BE2C (cell line): ENCODE data around the gene PCSK5.

Experiments used
- DNase-seq: peaks from one replicate; pipeline ENCODE4 v3.0.0-alpha.2; 2020
- H3K27me3 ChIP-seq: fragments of 250-450 bp; sonication (Bioruptor Pico); 2 replicates; pipeline ENCODE4 v1.5.1; 2020; ENCODE audit warnings: mild to moderate bottlenecking
- H3K36me3 ChIP-seq: fragments of 250-450 bp; sonication (Bioruptor Pico); 2 replicates; pipeline ENCODE4 v1.5.1; 2020; ENCODE audit warnings: mild to moderate bottlenecking
- H3K4me1 ChIP-seq: fragments of 250-450 bp; sonication (Bioruptor Pico); 2 replicates; pipeline ENCODE4 v1.5.1; 2020
- H3K4me3 ChIP-seq: 2 replicates; pipeline ENCODE4 v1.5.1; 2011; ENCODE audit warnings: low read depth, low read length
- H3K9me3 ChIP-seq: fragments of 250-450 bp; sonication (Bioruptor Pico); 2 replicates; pipeline ENCODE4 v1.5.1; 2020
- TF ChIP-seq, protein P1 (sequence below): IDR thresholded peaks from 2 replicates; pipeline ENCODE4 v1.5.1; 2012; ENCODE audit warnings: mild to moderate bottlenecking, low read depth, low read length

Gene PCSK5

DNA sequence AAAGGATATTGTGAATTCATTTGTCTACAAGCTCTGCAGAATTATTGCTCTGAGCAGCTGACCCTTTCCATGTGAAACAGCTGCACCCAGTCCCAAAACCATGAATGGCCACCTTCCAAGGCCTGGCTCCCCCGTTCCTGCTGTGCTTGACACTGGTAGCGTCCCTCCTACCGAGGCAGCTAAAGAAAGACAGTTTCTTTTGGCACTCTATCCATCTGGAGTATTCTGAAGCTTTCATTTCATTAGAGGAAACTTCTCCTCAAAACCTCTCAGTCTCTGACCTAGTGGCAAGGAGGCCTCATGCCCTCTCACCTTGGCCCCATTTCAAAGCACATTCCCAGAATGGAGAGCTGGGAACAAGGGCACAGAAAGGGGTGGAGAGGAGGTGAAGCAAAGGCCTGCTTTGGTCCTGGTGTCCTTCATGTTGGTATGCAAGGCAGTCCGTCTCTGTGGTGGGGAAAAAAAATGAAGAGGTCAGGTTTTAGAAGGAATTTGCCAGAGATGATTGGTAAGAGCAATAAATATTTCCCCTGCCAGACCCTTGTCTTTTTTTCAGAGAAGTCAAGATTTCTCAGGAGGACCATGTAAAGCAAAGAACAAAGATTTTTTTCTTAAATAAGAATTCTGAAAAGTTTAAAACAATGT lies 271.7 kb downstream of the PCSK5 start:
- Histone ChIP-seq H3K4me1 (no peaks in the 10 kb centered on the region), H3K36me3 (no peaks in the 10 kb centered on the region), H3K27me3 (0 out of 2 replicates have a peak, but pooled peaks cover 5% of the 10 kb centered on the region), H3K4me3 (no peak overlapping the region), H3K9me3 (no peaks in the 10 kb centered on the region)
- DNase-seq: no peak
- TF ChIP-seq, protein P1, sequence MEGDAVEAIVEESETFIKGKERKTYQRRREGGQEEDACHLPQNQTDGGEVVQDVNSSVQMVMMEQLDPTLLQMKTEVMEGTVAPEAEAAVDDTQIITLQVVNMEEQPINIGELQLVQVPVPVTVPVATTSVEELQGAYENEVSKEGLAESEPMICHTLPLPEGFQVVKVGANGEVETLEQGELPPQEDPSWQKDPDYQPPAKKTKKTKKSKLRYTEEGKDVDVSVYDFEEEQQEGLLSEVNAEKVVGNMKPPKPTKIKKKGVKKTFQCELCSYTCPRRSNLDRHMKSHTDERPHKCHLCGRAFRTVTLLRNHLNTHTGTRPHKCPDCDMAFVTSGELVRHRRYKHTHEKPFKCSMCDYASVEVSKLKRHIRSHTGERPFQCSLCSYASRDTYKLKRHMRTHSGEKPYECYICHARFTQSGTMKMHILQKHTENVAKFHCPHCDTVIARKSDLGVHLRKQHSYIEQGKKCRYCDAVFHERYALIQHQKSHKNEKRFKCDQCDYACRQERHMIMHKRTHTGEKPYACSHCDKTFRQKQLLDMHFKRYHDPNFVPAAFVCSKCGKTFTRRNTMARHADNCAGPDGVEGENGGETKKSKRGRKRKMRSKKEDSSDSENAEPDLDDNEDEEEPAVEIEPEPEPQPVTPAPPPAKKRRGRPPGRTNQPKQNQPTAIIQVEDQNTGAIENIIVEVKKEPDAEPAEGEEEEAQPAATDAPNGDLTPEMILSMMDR: no peak

DNA sequence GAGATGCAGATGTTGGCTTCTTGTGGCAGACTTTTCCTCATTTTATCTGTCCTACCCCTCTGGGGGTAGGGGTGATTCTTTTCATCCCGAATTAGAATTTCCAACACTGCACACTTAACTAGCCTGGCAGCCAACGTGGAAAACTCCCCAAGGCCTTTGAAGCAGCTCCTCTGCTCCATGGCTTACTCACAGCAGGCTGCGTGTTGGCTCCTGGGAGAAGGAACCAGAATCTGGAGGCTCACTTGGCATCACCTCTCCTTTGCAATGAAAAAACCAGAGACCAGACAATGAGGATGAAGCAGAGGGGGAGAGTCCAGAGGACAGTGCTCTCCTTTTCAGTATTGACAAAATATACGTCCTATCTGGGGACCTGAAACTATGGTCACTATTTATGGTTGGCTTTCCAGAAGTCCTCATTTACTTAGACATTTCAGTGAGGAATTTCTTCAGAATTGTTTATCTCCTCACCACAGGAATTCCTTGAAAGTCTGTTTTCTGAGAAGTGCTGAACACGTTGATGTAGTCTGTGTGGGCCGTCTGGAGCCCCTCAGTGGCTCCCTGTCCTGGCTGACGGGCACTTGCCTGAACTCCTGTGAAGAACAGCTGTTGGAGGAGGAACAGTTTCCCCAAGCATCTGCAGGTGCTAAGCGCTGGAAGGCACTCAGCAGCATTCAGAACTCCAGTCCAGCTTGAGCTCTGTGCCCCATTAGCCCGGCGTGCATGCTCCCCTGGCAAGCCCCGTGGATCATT lies 272.5 kb downstream of the PCSK5 start:
- H3K4me1 ChIP-seq: no peaks in the 10 kb centered on the region
- peaks cover 7% of the 10 kb centered on the region for H3K27me3 ChIP-seq
- no peaks in the 10 kb centered on the region for H3K9me3 ChIP-seq
- no peaks in the 10 kb centered on the region for H3K36me3 ChIP-seq
- no peak for DNase-seq
- no peak overlapping the region for H3K4me3 ChIP-seq
- TF ChIP-seq, protein P1: no peak

- TF ChIP-seq, protein P1: no peak
- H3K36me3 ChIP-seq: no peaks in the 10 kb centered on the region
- DNase-seq: no peak
- no peak overlapping the region for H3K4me3 ChIP-seq
- H3K27me3 ChIP-seq: peaks cover 18% of the 10 kb centered on the region
- no peaks in the 10 kb centered on the region for H3K4me1 ChIP-seq
- no peaks in the 10 kb centered on the region for H3K9me3 ChIP-seq
These were observed 276.1 kb downstream of the PCSK5 start for GRCh38 chr9:76166526-76166925.

DNA sequence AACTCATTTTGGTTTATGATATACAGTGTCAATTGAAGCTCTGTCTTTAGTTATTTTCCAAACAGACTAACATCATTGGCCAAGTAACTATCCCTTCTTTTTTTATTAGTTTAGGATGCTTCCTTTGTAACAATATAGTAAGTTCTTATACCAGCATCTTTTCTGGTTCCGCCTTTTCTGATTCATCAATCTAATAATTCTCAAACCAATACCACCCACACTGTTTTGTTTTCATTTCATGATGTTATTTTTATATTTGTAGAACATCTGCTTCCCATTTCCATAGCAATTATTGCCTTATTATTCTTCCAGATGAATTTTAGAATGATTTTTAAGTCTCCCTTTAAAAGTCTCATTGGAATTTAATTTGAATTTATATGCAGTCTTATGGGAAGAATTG lies 285.7 kb downstream of the PCSK5 start:
- DNase-seq: no peak
- Histone ChIP-seq H3K4me1 (no peaks in the 10 kb centered on the region), H3K4me3 (no peak overlapping the region), H3K9me3 (no peaks in the 10 kb centered on the region), H3K27me3 (peaks cover 4% of the 10 kb centered on the region), H3K36me3 (no peaks in the 10 kb centered on the region)
- TF ChIP-seq, protein P1: no peak

DNA sequence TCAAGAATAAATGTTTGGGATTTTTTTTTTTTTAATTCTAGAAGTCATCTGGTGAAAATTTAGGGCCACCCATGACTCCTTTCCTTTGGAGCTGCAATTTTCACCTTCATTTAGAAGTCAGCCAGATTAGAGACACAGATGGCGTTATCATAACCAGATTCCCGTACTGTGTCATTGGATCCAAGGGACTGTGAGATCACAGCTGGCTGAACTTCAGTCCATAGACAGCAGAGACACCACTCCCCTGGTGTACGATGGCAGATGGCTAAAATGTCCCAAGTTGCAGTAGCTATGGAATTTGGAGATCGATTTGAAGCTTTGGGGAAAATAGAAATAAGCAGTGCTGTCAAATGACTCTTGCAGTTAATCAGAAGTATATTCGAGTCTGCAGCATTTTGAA lies 287.5 kb downstream of the PCSK5 start:
- TF ChIP-seq, protein P1: no peak
- no peaks in the 10 kb centered on the region for H3K9me3 ChIP-seq

GRCh38 chr9:76180541-76180940 lies 290.1 kb downstream of the PCSK5 start:
- Histone ChIP-seq H3K36me3 (no peaks in the 10 kb centered on the region), H3K4me1 (no peaks in the 10 kb centered on the region), H3K4me3 (no peak overlapping the region), H3K9me3 (no peaks in the 10 kb centered on the region), H3K27me3 (peaks cover 2% of the 10 kb centered on the region; the same call in 1 of the 2 replicates)
- TF ChIP-seq, protein P1: no peak
- no peak for DNase-seq

More for the DNA sequence above, 287.5 kb downstream of the PCSK5 start:
- H3K27me3 ChIP-seq: no peaks in the 10 kb centered on the region; the same call in 1 of the 2 replicates
- no peak overlapping the region for H3K4me3 ChIP-seq
- H3K36me3 ChIP-seq: no peaks in the 10 kb centered on the region
- H3K4me1 ChIP-seq: no peaks in the 10 kb centered on the region
- DNase-seq: no peak
